ENCODE measurements around the gene OPN4. TPM values are rescaled to one million over a fixed set of nuclear protein-coding genes. Genes with fewer than 3 reads are reported as not detected.

Gene OPN4
- total RNA-seq, 1 experiment from 2014 or later, result not detected

- H3K9me2 ChIP-seq (replicated peaks; ENCODE audit: low read length), result no peaks in the 10 kb centered on the region
- H3K4me2 ChIP-seq (ENCODE audit: low read length), result no peak overlapping the region
- no TSS peak for BruUV-seq (replicated peaks)
- H3K27me3 ChIP-seq (ENCODE audit: low read length), result no peaks in the 10 kb centered on the region
- H3K79me2 ChIP-seq (ENCODE audit: low read length), result no peaks in the 10 kb centered on the region
- ChIA-PET POLR2A (ENCODE audit: unreplicated experiment) (no interaction called here), CTCF (no interaction called here)
- intact Hi-C loops (cut with micrococcal nuclease), result loop anchor here (2.0 to 5.0 kb wide), 2 partner anchors 47 to 118 kb away; partner anchors contain the start of gene BMPR1A
- no peaks in the 10 kb centered on the region for H3F3A ChIP-seq (ENCODE audit: low read length, unreplicated experiment)
- H3K4me1 ChIP-seq (ENCODE audit: insufficient read depth, low read length), result peaks cover 9% of the 10 kb centered on the region
- H3K9me3 ChIP-seq (ENCODE audit: low read length), result no peaks in the 10 kb centered on the region
- no peaks in the 10 kb centered on the region for H4K20me1 ChIP-seq (ENCODE audit: low read length)
- H2AFZ ChIP-seq (ENCODE audit: low read length), result no peak overlapping the region
- DNase-seq, result no peak
- no peak overlapping the region for H3K9ac ChIP-seq (ENCODE audit: low read length)
- no peak overlapping the region for H3K27ac ChIP-seq (ENCODE audit: low read length)
- TF ChIP-seq EZH2 (IDR thresholded peaks at IDR 0.05; ENCODE audit: low read length, unreplicated experiment) (no peak), EZH2phosphoT487 (IDR thresholded peaks at IDR 0.05; ENCODE audit: borderline replicate concordance, low read length) (no peak), CTCF (conservative IDR thresholded peaks at IDR 0.05; ENCODE audit: low read depth, low read length) (no peak)
- no peak overlapping the region for H3K4me3 ChIP-seq (ENCODE audit: low read length)
- H3K36me3 ChIP-seq (ENCODE audit: low read depth, low read length), result no peaks in the 10 kb centered on the region
- ATAC-seq, result no peak
Measured at GRCh38 chr10:86709396-86710185, 55.2 kb downstream of the OPN4 start.

GRCh38 chr10:86710987-86711512 is 56.7 kb downstream of the OPN4 start:
- ATAC-seq, result peak; percentile 90
- POLR2A ChIA-PET (ENCODE audit: unreplicated experiment), result no interaction called here
- Histone ChIP-seq H3K4me2 (ENCODE audit: low read length) (peak overlapping the region; percentile 99), H3K27me3 (ENCODE audit: low read length) (no peaks in the 10 kb centered on the region), H3K79me2 (ENCODE audit: low read length) (no peaks in the 10 kb centered on the region), H3K4me3 (ENCODE audit: low read length) (peak overlapping the region; percentile 75), H2AFZ (ENCODE audit: low read length) (peak overlapping the region; percentile 99), H3K27ac (ENCODE audit: low read length) (peak overlapping the region; percentile 64), H3K9me3 (ENCODE audit: low read length) (no peaks in the 10 kb centered on the region), H4K20me1 (ENCODE audit: low read length) (no peaks in the 10 kb centered on the region), H3K36me3 (ENCODE audit: low read depth, low read length) (no peaks in the 10 kb centered on the region), H3K4me1 (ENCODE audit: insufficient read depth, low read length) (peaks cover 9% of the 10 kb centered on the region), H3F3A (ENCODE audit: low read length, unreplicated experiment) (no peaks in the 10 kb centered on the region), H3K9ac (ENCODE audit: low read length) (peak overlapping the region; percentile 88), H3K9me2 (replicated peaks; ENCODE audit: low read length) (no peaks in the 10 kb centered on the region)
- CTCF ChIA-PET, result interaction anchor here (0.6 kb wide), 1 partner anchor 125 kb away, joined by 3 read pairs; no protein-coding TSS in a partner anchor
- TF ChIP-seq CTCF (conservative IDR thresholded peaks at IDR 0.05; ENCODE audit: low read depth, low read length) (peak; percentile 60), EZH2 (IDR thresholded peaks at IDR 0.05; ENCODE audit: low read length, unreplicated experiment) (no peak), EZH2phosphoT487 (IDR thresholded peaks at IDR 0.05; ENCODE audit: borderline replicate concordance, low read length) (no peak)
- BruUV-seq (replicated peaks), result no TSS peak
- peak; percentile 83 for DNase-seq
- intact Hi-C loops (cut with micrococcal nuclease), result loop anchor here (1.0 to 5.0 kb wide), 3 partner anchors 46 to 188 kb away; partner anchors contain the start of gene BMPR1A

Data from PC-3 (cell line).